Stomach smooth muscle (tissue), 2 donors: Measurements from ENCODE around the gene ATP13A2.

Experiments used
- H3K27ac ChIP-seq: one replicate; pipeline ENCODE4 v1.7.0; 2013; ENCODE audit warnings: mild to moderate bottlenecking, low read length, inconsistent platforms
- H3K27me3 ChIP-seq, 2 donors: one replicate each; pipeline ENCODE4 v1.7.0; 2013; ENCODE audit warnings: low read length in 2 of 2; ENCODE audit not compliant: insufficient read depth in 2 of 2, control insufficient read depth in 1 of 2
- H3K36me3 ChIP-seq, 2 donors: one replicate each; pipeline ENCODE4 v1.7.0; 2013; ENCODE audit warnings: low read length in 2 of 2; ENCODE audit not compliant: control insufficient read depth in 2 of 2, insufficient read depth in 2 of 2
- H3K4me1 ChIP-seq: one replicate; pipeline ENCODE4 v1.7.0; 2013; ENCODE audit warnings: low read length; ENCODE audit not compliant: control insufficient read depth, insufficient read depth
- H3K4me3 ChIP-seq, 2 donors: one replicate each; pipeline ENCODE4 v1.7.0; 2013; ENCODE audit warnings: low read length in 2 of 2
- H3K9ac ChIP-seq, 2 donors: one replicate each; pipeline ENCODE4 v1.7.0; 2013; ENCODE audit warnings: low read length in 2 of 2, mild to moderate bottlenecking in 1 of 2
- H3K9me3 ChIP-seq, 2 donors: one replicate each; pipeline ENCODE4 v1.7.0; 2013; ENCODE audit warnings: low read length in 2 of 2; ENCODE audit not compliant: control insufficient read depth in 2 of 2
- donor health status: healthy.
- donor health status: Pancreatic carcinoma.

Gene ATP13A2

GRCh38 chr1:17011439-17012307, at the start of gene ATP13A2:
Gene ATP13A2 (minus strand): TSS chr1:17011928. CDS start chr1:17011738, 190 bp downstream.
- Histone ChIP-seq H3K27ac (no peak within 1 kb of the TSS), H3K4me1 (peaks cover 20% of the 10 kb centered on the region), H3K9ac (peak within 1 kb of the TSS; percentile 51 to 77), H3K4me3 (peak within 1 kb of the TSS; percentile 79 to 83), H3K27me3 (no peaks in the 10 kb centered on the region), H3K36me3 (no peaks in the 10 kb centered on the region), H3K9me3 (no peaks in the 10 kb centered on the region)

- Histone ChIP-seq H3K9ac (no peak overlapping the region), H3K27me3 (no peaks in the 10 kb centered on the region), H3K36me3 (no peaks in the 10 kb centered on the region), H3K9me3 (peaks cover 0 to 7% of the 10 kb centered on the region in 2 donors), H3K27ac (no peak overlapping the region), H3K4me3 (no peak overlapping the region), H3K4me1 (peaks cover 5% of the 10 kb centered on the region)
Observed at GRCh38 chr1:17061486-17061885, 49.8 kb upstream of the ATP13A2 start.

- Histone ChIP-seq H3K27me3 (no peaks in the 10 kb centered on the region), H3K36me3 (no peaks in the 10 kb centered on the region), H3K9ac (no peak overlapping the region), H3K27ac (no peak overlapping the region), H3K4me3 (no peak overlapping the region), H3K4me1 (peaks cover 5% of the 10 kb centered on the region), H3K9me3 (peaks cover 0 to 5% of the 10 kb centered on the region in 2 donors)
Observed at GRCh38 chr1:17060306-17060749, 48.6 kb upstream of the ATP13A2 start.

- no peak overlapping the region for H3K27ac ChIP-seq
- no peaks in the 10 kb centered on the region for H3K27me3 ChIP-seq
- H3K4me1 ChIP-seq, result peaks cover 5% of the 10 kb centered on the region
- no peak overlapping the region for H3K4me3 ChIP-seq
- H3K9me3 ChIP-seq, result no peaks in the 10 kb centered on the region
- no peaks in the 10 kb centered on the region for H3K36me3 ChIP-seq
- H3K9ac ChIP-seq, result no peak overlapping the region
Observed at GRCh38 chr1:17059391-17060305, 47.9 kb upstream of the ATP13A2 start.

GRCh38 chr1:17056551-17056950, 44.8 kb upstream of the ATP13A2 start:
- no peaks in the 10 kb centered on the region for H3K9me3 ChIP-seq
- H3K27me3 ChIP-seq, result no peaks in the 10 kb centered on the region
- peaks cover 20% of the 10 kb centered on the region for H3K4me1 ChIP-seq
- no peak overlapping the region for H3K4me3 ChIP-seq
- no peak overlapping the region for H3K27ac ChIP-seq
- H3K9ac ChIP-seq, result no peak overlapping the region
- H3K36me3 ChIP-seq, result no peaks in the 10 kb centered on the region

GRCh38 chr1:17055801-17056200, 44.1 kb upstream of the ATP13A2 start:
- H3K4me3 ChIP-seq, result no peak overlapping the region
- peaks cover 0 to 3% of the 10 kb centered on the region in 2 donors for H3K36me3 ChIP-seq
- H3K27ac ChIP-seq, result no peak overlapping the region
- H3K27me3 ChIP-seq, result no peaks in the 10 kb centered on the region
- peaks cover 20% of the 10 kb centered on the region for H3K4me1 ChIP-seq
- no peaks in the 10 kb centered on the region for H3K9me3 ChIP-seq
- H3K9ac ChIP-seq, result no peak overlapping the region

- peaks cover 6% of the 10 kb centered on the region in 2 donors for H3K36me3 ChIP-seq
- peak within 1 kb of the TSS; percentile 96 to 98 for H3K9ac ChIP-seq
- peaks cover 16% of the 10 kb centered on the region for H3K4me1 ChIP-seq
- H3K27me3 ChIP-seq, result no peaks in the 10 kb centered on the region
- no peaks in the 10 kb centered on the region for H3K9me3 ChIP-seq
- H3K27ac ChIP-seq, result peak within 1 kb of the TSS; percentile 88
- H3K4me3 ChIP-seq, result peak within 1 kb of the TSS; percentile 99 to 100
Observed at GRCh38 chr1:17053685-17054410, 42.1 kb upstream of the ATP13A2 start, which contains the start of gene SDHB. Gene SDHB (minus strand): TSS chr1:17054032. CDS start chr1:17054019, 13 bp downstream.

- H3K4me1 ChIP-seq, result peaks cover 16% of the 10 kb centered on the region
- H3K27me3 ChIP-seq, result no peaks in the 10 kb centered on the region
- peak overlapping the region; percentile 88 for H3K27ac ChIP-seq
- peak overlapping the region; percentile 96 to 98 for H3K9ac ChIP-seq
- no peaks in the 10 kb centered on the region for H3K9me3 ChIP-seq
- H3K36me3 ChIP-seq, result peaks cover 6% of the 10 kb centered on the region in 2 donors
- H3K4me3 ChIP-seq, result peak overlapping the region; percentile 99 to 100
Observed at GRCh38 chr1:17053086-17053684, 41.5 kb upstream of the ATP13A2 start.

GRCh38 chr1:17052641-17053040, 40.9 kb upstream of the ATP13A2 start:
- peak overlapping the region; percentile 99 to 100 for H3K4me3 ChIP-seq
- H3K9me3 ChIP-seq, result no peaks in the 10 kb centered on the region
- H3K4me1 ChIP-seq, result peaks cover 16% of the 10 kb centered on the region
- H3K9ac ChIP-seq, result peak overlapping the region in 1 of 2 donors; percentile 96
- H3K27ac ChIP-seq, result no peak overlapping the region
- no peaks in the 10 kb centered on the region for H3K27me3 ChIP-seq
- H3K36me3 ChIP-seq, result peaks cover 6% of the 10 kb centered on the region in 2 donors

GRCh38 chr1:17052038-17052437, 40.3 kb upstream of the ATP13A2 start:
- Histone ChIP-seq H3K9me3 (no peaks in the 10 kb centered on the region), H3K27me3 (no peaks in the 10 kb centered on the region), H3K27ac (no peak overlapping the region), H3K36me3 (peaks cover 6% of the 10 kb centered on the region in 2 donors), H3K9ac (no peak overlapping the region), H3K4me3 (no peak overlapping the region), H3K4me1 (peaks cover 16% of the 10 kb centered on the region)
